GM12878 (cell line): Measurements from ENCODE around the gene SLC18A3. TPM values are rescaled to one million over a fixed set of nuclear protein-coding genes. Genes with fewer than 3 reads are reported as not detected.

Experiments
- BMI1 ChIP-seq: fragments of 450-650 bp; IDR thresholded peaks from 2 replicates; pipeline ENCODE4 v1.6.1; 2016; ENCODE audit warnings: mild to moderate bottlenecking, moderate library complexity, borderline replicate concordance
- DPF2 ChIP-seq: fragments of 450-650 bp; IDR thresholded peaks from 2 replicates; pipeline ENCODE4 v1.6.1; 2017; ENCODE audit warnings: mild to moderate bottlenecking
- EZH2 ChIP-seq: IDR thresholded peaks from 2 replicates; pipeline ENCODE4 v1.6.1; 2012; ENCODE audit warnings: low read depth, mild to moderate bottlenecking, control low read depth, inconsistent platforms, low read length, borderline replicate concordance; ENCODE audit not compliant: control insufficient read depth
- IKZF1 ChIP-seq: fragments of 450-650 bp; conservative IDR thresholded peaks from 2 replicates; pipeline ENCODE4 v1.6.1; 2017; ENCODE audit warnings: antibody characterized with exemption, mild to moderate bottlenecking
- JUNB ChIP-seq: IDR thresholded peaks from 2 replicates; pipeline ENCODE4 v1.6.1; 2016; ENCODE audit warnings: antibody characterized with exemption, mild to moderate bottlenecking
- MYB ChIP-seq: fragments of 150-350 bp; IDR thresholded peaks from 2 replicates; pipeline ENCODE4 v1.6.1; 2014; ENCODE audit warnings: mild to moderate bottlenecking, low read depth, low read length, borderline replicate concordance
- RAD21 ChIP-seq: IDR thresholded peaks from 2 replicates; pipeline ENCODE4 v1.6.1; 2011; ENCODE audit warnings: mild to moderate bottlenecking, low read depth, low read length, moderate library complexity; ENCODE audit not compliant: insufficient read depth
- RB1 ChIP-seq: fragments of 450-650 bp; formaldehyde crosslinking; IDR thresholded peaks from 2 replicates; pipeline ENCODE4 v1.6.1; 2017; ENCODE audit warnings: mild to moderate bottlenecking, borderline replicate concordance
- ZNF592 ChIP-seq: fragments of 450-650 bp; IDR thresholded peaks from 2 replicates; pipeline ENCODE4 v1.6.1; 2017; ENCODE audit warnings: mild to moderate bottlenecking, moderate library complexity
- ZSCAN29 ChIP-seq: fragments of 450-650 bp; IDR thresholded peaks from 2 replicates; pipeline ENCODE4 v1.6.1; 2017; ENCODE audit warnings: mild to moderate bottlenecking, moderate library complexity
- polyA plus RNA-seq, 11 experiments: library from polyadenylated mRNA; depleted of rRNA in 4 of 11; unstranded in 6 of 11; stranded (reverse) in 5 of 11; fragments of >200 nt; fragmentation: Nextera tagmentation in 4 of 11; fragmentation: Illumina TruSeq in 1 of 11; extraction: Ambion mirVana in 4 of 11; extraction: Trizol in 1 of 11; gene quantifications; 1 replicate in 1 of 11; 2 replicates in 10 of 11; pipeline versions ENCODE4 v1.2.1 to v1.2.3, GENCODE V29; 2011 to 2016; ENCODE audit warnings: inconsistent platforms in 2 of 11, missing spikeins in 2 of 11, low read depth in 1 of 11
- total RNA-seq, 4 experiments: library from RNA; depleted of rRNA in 3 of 4; stranded (reverse); fragments of >200 nt in 3 of 4; fragmentation: Illumina TruSeq in 1 of 4; extraction: Trizol in 1 of 4; gene quantifications; 2 replicates each; pipeline versions ENCODE4 v1.2.1 to v1.2.3, GENCODE V29; 2013 to 2021

Gene SLC18A3
- total and polyA plus RNA-seq, 10 of the 15 experiments (the other 5 are each of a cell fraction or from before 2014, with no cell fraction given), result not detected

GRCh38 chr10:49562893-49563292 lies 47.2 kb upstream of the SLC18A3 start (continued):
- TF ChIP-seq ZNF592 (no peak), JUNB (no peak), MYB (no peak), RB1 (no peak), BMI1 (no peak), RAD21 (no peak), DPF2 (no peak), ZSCAN29 (no peak), IKZF1 (no peak), EZH2 (no peak)
